Measurements from ENCODE around the gene RHOG.
"Not testable (repeated sequence)": the region's sequence is repeated elsewhere in the genome, so short reads cannot be mapped to it uniquely, and the experiment has no call there.

Gene RHOG

DNA sequence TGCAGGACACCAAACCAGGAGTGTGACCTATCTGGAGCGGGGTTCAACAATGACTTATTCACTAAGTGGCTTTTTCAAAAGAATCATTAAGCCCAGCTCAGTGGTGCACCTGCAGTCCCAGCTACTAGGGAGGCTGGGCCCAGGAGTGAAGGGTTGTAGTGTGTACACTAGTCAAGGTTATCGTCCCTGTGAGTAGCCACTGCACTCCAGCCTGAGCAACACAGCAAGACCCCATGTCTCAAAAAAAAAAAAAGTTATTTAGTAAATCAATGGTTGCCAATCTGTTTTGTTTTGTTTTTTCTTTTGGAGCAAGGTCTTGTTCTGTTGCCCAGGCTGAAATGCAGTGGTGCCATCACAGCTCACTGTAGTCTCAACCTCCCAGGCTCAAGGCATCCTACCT, 7.9 kb downstream of the RHOG start:
- DNase-seq: no peak

DNA sequence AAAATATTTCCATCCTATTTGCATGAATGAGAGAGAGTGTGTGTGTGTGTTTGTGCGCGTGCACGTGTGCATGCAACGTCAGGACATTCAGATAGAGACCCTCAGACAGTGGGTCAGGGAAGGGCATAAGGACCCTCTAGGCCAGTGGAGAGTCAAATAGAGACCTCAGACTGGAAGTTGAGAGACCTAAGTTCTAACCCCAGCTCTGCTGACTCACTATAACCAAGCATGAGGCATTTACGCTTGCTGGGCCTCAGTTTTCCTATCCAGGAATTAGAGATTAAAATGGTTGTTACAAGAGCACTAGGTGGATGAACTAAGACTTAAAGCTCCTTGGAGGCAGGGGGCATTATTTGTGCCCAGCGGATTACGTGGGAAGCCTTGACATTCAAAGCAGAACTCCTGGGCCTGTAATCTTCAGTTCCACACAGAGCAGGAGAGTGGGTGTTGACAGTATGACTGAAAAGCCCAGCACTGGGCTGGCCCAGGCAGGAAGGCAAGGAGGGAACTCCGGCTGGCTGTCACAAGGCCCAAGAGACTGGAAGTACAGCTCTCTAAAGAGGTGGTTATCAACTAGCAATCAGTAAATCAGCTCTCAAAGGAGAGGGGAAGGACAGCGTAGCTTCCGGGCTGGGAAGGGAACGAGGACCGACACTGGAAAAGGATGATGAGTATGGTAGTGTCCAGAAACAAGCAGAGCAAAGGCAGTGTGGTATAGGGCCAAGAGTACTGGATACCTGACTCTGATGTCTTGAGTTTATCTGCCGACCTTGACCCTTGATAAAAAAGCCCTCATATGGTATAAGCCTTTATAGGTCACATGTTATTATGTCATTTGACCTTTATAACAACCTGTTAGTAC, 9.2 kb downstream of the RHOG start:
- peak in 1 of 6 experiments; percentile 11 for DNase-seq

DNA sequence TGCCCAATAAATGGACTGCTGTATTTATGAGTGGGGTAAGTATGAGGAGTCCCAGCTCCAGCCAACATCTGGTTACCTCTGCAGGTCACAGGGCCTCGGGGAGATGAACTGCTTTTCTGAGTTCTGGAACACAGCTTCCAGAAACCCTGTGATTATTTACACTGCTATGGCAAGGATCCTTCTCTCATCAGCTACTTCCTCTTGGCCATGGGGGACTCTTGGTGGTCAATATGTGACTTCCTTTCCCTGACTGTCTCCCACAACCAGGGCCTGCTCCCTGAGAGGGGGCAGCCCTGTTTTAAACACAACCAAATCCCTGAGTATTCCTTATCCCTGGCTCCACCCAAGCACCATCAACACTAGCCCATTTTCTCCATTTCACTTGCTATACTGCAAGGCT, 10.0 kb downstream of the RHOG start:
- no peak for DNase-seq

DNA sequence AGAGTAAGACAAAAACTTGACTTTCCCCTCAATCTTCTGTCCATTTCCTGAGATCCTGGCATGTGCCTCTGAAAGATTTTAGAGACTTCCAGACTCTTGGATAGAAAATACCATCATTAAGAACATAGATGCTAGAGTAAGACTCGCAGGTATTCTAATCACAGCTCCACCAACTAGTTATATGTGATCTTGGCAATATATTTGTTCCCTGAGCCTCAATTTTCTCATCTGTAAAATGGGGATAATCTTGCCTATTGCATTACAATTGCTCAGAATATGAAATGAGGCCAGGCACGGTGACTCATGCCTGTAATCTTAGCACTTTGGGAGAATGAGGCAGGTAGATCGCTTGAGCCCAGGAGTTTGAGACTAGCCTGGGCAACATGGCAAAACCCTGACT, 10.7 kb downstream of the RHOG start:
- no peak for DNase-seq

DNA sequence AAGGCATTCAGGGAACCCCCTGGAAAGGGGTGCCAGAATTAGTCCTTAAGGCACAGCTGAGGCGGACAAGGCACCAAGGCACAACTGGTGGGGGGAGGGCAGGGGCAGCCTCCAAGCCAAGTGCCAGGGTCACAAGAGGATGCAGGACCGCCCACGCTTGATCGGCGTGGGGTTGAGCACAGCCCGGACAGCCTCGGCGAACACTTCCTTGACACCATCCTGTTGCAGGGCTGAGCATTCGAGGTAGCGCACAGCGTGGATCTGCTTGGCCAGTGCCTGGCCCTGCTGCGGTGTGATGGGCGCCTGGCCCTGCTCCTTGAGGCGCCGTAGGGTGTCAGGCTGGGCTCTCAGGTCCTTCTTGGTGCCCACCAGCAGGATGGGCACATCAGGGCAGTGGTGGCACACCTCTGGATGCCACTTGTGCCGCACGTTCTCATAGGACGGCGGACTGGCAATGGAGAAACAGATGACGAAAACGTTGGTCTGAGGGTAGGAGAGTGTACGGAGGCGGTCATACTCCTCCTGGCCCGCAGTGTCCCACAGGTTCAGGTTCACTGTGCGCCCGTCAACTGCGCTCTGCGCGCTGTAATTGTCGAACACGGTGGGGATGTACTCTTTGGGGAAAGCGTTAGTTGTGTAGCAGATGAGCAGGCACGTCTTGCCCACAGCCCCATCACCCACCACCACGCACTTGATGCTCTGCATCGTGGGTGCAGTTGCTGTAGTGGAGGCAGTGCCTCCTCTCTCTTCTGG, 13.1 kb downstream of the RHOG start:
- no peak for DNase-seq

DNA sequence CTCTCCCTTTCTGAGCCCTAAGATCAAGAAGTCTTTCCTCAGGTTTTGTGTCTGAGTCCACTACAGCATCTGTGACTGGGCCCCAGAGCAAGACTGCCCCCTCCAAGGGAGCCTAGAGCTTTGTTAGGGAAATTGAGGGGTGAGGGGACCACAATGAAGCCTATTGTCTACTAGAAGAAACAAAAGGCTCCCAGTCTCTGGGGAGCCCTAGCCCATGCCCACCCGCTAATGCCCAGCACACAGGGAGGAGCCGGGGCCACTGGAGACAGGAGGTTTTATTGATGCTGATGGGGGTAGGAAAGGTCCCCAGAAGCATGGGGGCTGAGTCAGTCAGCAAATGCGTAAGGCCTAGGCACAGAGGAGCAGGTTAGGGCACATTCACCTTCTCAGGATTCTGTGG, 14.0 kb downstream of the RHOG start:
- DNase-seq: no peak

DNA sequence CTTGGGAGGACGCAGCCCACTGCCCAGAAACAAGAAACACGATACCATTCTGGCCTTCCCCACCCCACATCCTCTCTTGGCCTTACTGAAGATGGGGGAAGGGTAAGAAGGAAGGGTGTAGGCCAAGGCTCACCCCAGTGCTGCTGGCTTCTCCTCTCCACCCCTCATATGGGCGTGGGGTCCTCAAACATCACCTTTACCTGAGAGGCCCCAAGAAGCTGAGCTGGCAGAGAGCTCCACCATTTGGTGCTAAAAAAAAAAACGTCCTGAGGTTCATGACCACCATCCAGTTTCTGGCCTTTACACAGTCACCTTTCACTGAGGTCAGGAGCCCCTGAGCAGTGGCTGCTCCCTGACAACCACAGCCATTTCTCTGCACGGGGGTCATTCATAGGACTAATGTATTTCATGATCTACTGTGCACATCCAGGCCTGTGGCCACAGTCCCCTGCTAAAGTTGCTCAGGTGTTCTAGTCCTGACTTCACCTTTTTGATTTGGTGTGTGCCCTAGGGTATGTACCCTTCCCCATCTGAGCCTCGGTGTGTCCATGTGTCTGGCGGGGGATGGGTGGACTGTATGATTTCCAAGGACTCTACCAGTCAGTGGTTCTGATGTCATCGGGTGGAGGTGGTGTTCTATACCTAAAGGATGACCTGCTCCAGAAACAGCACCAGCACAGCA, 15.1 kb downstream of the RHOG start:
- DNase-seq: no peak

DNA sequence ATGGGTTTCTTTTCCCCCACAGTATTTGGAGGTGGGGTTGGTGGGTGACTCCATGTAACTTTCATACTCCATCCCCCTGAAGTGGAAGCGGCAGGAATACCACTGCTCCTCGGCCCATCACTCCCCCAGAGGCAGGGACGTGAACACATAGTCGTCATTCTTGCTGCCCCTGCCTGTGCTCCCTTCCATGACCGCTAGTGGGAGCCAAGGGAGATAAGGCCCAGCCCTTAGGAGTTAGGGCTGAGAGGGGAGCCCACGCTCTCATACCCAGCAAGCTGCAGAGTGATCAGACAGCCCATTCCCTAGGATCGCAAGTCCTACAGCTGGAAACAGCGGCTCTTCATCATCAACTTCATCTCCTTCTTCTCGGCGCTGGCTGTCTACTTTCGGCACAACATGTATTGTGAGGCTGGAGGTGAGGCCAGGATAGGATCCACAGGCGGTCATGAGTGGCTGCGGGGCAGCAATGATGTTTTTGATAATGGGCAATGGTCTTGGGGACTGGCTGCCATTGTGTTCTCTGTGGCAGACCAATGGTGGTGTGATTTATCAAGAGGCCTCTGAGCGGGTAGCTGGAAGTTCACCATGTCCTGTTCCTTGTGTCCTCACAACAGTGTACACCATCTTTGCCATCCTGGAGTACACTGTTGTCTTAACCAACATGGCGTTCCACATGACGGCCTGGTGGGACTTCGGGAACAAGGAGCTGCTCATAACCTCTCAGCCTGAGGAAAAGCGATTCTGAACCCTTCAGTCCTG, 15.9 kb downstream of the RHOG start:
- peak; percentile 61 to 83 (median 70) for DNase-seq

DNA sequence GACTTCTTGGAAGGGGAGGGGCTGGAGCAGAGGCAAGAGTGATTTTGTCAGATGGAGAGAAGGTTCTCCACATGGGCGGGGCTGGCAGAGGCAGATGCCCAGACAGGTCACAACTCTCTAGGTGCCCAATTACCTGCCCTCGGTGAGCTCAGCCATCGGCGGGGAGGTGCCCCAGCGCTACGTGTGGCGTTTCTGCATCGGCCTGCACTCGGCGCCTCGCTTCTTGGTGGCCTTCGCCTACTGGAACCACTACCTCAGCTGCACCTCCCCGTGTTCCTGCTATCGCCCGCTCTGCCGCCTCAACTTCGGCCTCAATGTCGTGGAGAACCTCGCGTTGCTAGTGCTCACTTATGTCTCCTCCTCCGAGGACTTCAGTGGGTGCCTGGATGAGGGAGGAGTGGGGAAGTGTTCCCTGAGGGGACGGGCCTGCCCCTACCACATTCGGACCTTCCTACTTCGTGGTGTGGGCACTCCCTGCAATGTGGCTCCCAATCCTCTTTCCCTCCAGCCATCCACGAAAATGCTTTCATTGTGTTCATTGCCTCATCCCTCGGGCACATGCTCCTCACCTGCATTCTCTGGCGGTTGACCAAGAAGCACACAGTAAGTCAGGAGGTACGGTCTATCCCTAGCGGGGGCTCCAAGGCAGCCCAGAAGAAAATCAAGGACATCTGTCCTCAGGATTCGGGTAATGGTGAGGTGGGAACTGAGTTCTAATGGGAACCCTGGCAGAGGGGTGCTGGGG, 16.8 kb downstream of the RHOG start:
- no peak for DNase-seq

DNA sequence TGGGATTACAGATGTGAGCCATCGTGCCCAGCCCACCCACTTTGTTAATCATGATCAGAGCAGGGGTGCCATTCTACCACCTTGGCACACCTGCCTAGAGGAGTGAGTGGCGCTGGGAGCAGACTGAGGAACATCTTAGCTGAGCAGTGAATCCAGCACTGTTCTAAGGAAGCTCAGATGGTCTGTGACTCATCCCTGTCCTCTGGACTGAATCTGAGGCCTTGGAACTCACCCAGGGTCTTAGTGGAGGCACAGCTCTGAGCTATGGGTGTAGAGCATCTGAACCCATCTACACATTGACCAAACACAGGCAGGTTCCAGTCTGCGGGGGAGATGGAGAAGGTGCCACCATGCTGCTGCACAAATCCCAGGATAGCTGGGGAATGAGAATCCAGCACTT, 17.5 kb downstream of the RHOG start:
- no peak for DNase-seq

DNA sequence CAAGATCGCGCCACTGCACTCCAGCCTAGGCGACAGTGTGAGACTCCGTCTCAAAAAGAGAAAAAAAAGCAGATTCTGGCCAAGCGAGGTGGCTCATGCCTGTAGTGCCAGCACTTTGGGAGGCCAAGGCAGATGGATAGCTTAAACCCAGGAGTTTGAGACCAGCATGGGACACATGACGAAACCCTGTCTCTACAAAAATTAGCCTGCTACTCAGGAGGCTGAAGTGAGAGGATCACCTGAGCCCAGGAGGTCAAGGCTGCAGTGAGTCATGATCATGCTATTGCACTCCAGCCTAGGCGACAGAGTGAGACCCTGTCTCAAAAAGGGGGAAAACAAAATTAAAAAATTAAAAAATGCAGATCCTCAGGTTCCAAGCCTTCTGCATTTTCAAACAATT, 18.4 kb downstream of the RHOG start:
- no peak for DNase-seq

DNA sequence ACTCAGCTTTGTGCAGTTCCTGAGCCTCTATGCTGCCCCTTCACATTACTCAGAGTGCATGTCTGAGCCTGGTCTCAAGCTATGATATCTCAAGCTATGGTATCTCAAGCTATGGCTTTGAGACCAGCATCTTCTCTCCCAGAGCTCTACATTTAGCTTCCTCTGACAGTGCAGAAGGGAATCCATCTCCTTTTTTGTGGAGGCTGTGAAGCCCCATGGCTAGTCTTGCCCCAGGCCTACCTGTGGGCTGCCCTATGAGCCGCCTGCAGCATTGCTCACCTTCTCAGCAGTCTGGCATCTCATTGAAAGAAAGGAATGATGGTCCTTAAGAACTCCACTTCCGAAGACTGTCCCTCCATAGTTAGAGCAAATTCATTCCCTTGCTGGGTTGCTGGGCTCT, 19.8 kb downstream of the RHOG start:
- DNase-seq: no peak

DNA sequence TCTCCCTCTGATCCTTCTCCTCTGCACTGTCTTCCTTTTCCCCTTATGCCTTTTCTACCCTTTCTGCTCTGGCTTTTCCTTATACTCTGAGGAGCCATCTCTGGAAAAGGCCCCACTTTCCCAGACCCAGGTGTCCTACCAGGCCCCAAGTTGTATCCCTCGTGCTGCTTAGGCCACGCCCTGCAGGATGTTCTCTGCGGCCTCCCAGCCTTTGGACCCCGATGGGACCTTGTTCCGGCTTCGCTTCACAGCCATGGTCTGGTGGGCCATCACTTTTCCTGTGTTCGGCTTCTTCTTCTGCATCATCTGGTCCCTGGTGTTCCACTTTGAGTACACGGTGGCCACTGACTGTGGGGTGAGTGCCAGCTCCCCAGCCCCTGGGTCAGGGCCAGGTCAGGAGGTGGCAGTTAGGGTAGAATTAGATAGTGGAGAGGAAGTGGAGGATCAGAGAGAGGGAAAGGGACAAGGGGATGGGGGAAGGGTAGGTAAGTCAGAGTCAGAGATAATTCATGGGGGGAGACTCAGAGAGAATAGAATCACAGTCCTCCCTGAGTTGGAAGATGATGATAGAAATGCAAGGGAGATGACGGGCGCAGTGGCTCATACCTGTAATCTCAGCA, 23.5 kb downstream of the RHOG start:
- no peak for DNase-seq

DNA sequence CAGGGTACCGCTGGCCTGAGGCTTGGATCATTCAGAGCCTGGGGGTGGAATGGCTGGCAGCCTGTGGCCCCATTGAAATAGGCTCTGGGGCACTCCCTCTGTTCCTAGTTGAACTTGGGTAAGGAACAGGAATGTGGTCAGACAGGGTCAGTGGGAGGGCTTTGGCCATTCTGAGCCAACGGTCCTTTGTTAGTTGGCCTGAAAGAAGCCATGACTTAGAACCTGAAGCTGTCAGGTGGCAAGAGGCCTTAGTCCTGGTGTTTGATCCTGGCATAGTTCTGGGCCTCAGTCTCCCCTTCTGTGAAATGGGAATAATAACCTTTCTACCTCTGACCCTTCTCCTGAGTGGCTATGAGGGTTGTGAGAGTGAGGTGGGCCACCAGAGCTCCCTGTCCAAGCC, 24.1 kb downstream of the RHOG start:
- DNase-seq: no peak

DNA sequence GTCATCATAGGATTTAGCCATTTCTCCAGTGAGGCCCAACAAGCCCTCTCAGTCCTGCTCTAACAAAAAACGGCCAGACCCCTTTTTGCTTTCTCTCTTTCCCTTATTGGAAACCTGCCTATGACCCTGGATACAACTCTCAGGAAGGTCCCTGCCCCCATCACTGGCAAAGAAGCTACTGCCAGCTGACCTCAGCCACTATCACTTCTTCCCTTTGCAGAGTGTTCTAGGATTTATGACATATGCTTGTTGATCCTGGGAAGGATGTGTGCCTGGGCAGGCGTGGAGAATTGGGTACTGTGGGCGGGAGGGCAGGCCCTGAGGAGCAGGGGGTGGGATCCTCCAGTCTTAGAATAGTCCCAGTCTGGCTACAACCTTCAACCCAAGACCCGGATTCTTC, 24.9 kb downstream of the RHOG start:
- DNase-seq: no peak

DNA sequence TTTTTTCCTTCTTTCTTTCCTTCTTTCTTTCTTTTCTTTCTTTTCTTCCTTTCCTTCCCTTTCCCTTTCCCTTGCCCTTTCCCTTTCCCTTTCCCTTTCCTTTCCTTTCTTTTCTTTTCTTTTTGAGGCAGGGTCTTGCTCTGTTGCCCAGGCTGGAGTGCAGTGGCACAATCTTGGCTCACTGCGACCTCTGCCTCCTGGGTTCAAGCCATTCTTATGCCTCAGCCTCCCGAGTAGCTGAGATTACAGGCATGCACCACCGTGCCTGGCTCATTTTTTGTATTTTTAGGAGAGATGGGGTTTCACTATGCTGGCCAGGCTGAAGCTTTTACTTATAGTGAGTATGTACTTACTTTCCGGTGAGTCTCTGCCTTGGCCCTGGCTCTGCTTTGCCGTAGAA, 25.9 kb downstream of the RHOG start:
- not testable (repeated sequence) for DNase-seq

DNA sequence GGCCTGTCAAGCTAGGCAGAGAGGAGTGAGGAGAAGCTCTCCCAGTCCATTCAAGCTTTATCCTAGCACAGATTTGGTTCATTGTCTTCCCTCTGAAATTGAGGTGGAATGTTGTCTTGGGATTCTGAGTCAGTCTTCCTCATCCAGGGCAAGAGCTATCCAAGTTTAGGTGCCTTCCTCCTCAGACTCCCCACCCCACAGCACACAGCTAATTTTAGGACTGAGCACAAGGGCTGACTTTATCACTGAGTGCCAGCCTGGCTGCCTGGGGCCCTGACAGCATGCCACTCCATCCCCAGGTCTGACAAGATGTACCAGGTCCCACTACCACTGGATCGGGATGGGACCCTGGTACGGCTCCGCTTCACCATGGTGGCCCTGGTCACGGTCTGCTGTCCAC, 29.8 kb downstream of the RHOG start:
- no peak for DNase-seq

DNA sequence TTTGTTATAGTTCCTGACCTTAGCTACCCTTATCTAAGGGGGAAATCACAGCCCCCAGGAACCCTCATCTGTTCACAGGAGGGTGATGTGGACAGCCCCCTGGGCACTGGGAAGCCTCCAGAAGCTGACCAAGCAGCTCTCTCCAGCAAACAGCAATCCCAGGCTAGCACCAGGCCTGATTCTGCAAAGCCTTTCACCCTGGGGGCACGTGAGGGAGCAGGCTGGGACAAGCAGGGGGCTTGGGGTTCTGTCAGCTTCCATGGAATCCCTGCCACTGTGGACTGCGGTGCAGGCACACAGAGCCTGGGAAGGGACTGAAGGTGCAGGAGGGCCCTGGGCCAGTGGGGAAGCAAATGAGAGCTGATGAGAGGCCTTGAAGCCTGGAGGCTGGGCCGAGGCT, 30.3 kb downstream of the RHOG start:
- DNase-seq: no peak

DNA sequence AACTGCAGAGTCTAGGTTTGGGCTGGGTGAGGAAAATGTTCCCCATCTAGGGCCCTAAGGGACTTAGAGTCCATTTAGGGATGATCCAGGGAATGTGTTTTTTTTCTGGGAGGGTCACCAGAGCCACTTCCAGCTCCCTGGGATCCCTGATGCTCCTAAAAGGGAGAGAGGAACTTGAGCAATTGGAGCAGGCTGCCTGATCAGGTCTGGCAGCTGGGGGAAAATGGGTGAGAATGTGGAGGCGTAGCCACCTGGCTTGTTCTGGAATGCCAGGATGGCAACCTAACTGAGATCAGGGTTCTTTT, 31.2 kb downstream of the RHOG start:
- DNase-seq: no peak

DNA sequence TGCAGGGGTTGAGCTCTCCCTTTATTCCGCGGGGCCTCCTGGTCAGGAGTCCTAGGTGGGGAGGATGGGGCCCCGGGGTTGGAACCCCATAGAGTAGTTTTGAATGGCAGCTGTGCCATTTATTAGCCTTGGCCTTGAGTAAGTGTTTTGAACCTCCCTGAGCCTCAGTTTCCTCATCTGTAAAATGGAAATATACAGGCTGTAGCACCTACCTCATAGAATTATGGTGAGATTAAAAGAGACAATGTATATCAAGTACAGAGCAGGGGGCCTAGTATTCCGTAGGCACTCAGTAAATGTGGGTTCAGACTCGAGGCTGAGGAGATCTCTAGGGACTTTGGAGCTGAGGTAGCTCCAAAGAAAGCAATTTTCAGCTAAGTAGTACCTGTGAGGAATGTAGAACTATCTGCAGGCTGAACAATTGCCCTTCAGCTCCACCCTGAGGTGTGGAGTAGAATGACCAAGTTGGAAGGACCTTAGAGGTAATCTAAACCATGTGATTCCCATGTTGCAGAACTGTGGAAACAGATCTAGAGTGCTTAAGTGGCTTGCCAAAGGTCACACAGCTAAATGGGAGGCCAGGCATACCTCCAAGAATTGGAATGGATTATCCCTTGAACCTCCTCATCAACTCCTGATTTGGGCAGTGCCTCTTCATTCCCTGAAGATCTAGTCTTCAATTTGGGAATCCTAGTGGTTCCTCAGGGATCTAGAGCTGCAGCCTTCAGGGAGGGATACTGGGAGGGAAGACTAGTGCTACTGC, 31.7 kb downstream of the RHOG start:
- DNase-seq: peak in 5 of 6 experiments; percentile 18 to 59 (median 34)

Measured in stimulated activated naive CD4-positive, alpha-beta T cell (primary cell).